ENCODE results near the gene MYO15B. TPM values are rescaled to one million over a fixed set of nuclear protein-coding genes. Genes with fewer than 3 reads are reported as not detected.

MYO15B gene
- polyA plus RNA-seq, 1 donor from 2014 or later, result 2.4 TPM

GRCh38 chr17:75628425-75628824 is 40.8 kb downstream of the MYO15B start:
- H3F3A ChIP-seq (ENCODE audit: insufficient read depth, low read length, poor library complexity, severe bottlenecking), result no peaks in the 10 kb centered on the region
- H3K9me2 ChIP-seq (ENCODE audit: insufficient read depth, low read length), result no peaks in the 10 kb centered on the region
- H3K4me3 ChIP-seq (ENCODE audit: low read length), result no peak overlapping the region
- no peak overlapping the region for H3K4me2 ChIP-seq (ENCODE audit: low read length)
- H4K20me1 ChIP-seq (ENCODE audit: insufficient read depth), result no peaks in the 10 kb centered on the region
- no peak overlapping the region for H3K27ac ChIP-seq (ENCODE audit: low read length)
- H3K79me2 ChIP-seq (replicated peaks; ENCODE audit: insufficient read depth, low read length), result no peaks in the 10 kb centered on the region
- H2AFZ ChIP-seq (ENCODE audit: low read depth, low read length), result no peak overlapping the region
- H3K9ac ChIP-seq (ENCODE audit: low read length), result no peak overlapping the region
- TF ChIP-seq SMC3 (conservative IDR thresholded peaks at IDR 0.05; ENCODE audit: poor library complexity), result no peak
- TF ChIP-seq POLR2AphosphoS5 (IDR thresholded peaks at IDR 0.05), result no peak
- no peak for TF ChIP-seq EZH2 (IDR thresholded peaks at IDR 0.05; ENCODE audit: borderline replicate concordance, insufficient read depth, low read length, poor library complexity, severe bottlenecking)
- no peaks in the 10 kb centered on the region for H3K36me3 ChIP-seq (ENCODE audit: insufficient read depth, low read length)
- no peaks in the 10 kb centered on the region for H3K27me3 ChIP-seq (ENCODE audit: insufficient read depth, low read depth, low read length)
- H3K9me3 ChIP-seq (ENCODE audit: low read length), result no peaks in the 10 kb centered on the region

DNA sequence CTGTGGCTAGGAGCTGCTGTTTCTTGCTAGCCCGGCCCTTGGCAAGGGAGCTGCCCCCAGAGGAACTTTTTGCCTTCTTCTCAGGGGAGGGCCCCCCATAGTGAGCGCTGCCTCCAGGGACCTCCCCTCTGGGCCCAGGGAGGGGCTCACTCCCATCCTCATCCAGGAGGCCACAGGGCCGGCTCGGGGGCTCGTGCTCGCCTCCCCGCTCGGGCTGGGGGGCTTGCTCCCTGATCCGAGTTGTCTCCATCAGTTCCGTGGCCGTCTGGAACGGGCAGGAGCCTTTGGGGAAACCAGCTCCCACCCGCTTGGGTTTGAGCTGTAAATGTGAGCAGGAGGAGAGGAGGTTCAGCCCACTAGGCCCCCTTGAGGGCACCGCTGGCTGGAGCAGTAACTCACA is 41.6 kb downstream of the MYO15B start:
- TF ChIP-seq POLR2AphosphoS5 (IDR thresholded peaks at IDR 0.05) (no peak), EP300 (conservative IDR thresholded peaks at IDR 0.05; ENCODE audit: poor library complexity, severe bottlenecking) (no peak), MXI1 (conservative IDR thresholded peaks at IDR 0.05; ENCODE audit: poor library complexity, severe bottlenecking) (no peak), REST (IDR thresholded peaks at IDR 0.05; ENCODE audit: borderline replicate concordance) (no peak), RAD21 (conservative IDR thresholded peaks at IDR 0.05) (no peak), SMC3 (conservative IDR thresholded peaks at IDR 0.05; ENCODE audit: poor library complexity) (no peak), TAF1 (IDR thresholded peaks at IDR 0.05; ENCODE audit: low read depth) (no peak), EZH2 (IDR thresholded peaks at IDR 0.05; ENCODE audit: borderline replicate concordance, insufficient read depth, low read length, poor library complexity, severe bottlenecking) (no peak)
- TF ChIP-seq, protein P1, sequence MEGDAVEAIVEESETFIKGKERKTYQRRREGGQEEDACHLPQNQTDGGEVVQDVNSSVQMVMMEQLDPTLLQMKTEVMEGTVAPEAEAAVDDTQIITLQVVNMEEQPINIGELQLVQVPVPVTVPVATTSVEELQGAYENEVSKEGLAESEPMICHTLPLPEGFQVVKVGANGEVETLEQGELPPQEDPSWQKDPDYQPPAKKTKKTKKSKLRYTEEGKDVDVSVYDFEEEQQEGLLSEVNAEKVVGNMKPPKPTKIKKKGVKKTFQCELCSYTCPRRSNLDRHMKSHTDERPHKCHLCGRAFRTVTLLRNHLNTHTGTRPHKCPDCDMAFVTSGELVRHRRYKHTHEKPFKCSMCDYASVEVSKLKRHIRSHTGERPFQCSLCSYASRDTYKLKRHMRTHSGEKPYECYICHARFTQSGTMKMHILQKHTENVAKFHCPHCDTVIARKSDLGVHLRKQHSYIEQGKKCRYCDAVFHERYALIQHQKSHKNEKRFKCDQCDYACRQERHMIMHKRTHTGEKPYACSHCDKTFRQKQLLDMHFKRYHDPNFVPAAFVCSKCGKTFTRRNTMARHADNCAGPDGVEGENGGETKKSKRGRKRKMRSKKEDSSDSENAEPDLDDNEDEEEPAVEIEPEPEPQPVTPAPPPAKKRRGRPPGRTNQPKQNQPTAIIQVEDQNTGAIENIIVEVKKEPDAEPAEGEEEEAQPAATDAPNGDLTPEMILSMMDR (IDR thresholded peaks at IDR 0.05; ENCODE audit: poor library complexity, severe bottlenecking), result no peak
- H3K4me2 ChIP-seq (ENCODE audit: low read length), result no peak overlapping the region
- H3K36me3 ChIP-seq (ENCODE audit: insufficient read depth, low read length), result no peaks in the 10 kb centered on the region
- no peaks in the 10 kb centered on the region for H3K9me2 ChIP-seq (ENCODE audit: insufficient read depth, low read length)
- no peaks in the 10 kb centered on the region for H3K9me3 ChIP-seq (ENCODE audit: low read length)
- H3K27ac ChIP-seq (ENCODE audit: low read length), result no peak overlapping the region
- no peaks in the 10 kb centered on the region for H3K79me2 ChIP-seq (replicated peaks; ENCODE audit: insufficient read depth, low read length)
- H3K9ac ChIP-seq (ENCODE audit: low read length), result no peak overlapping the region
- H3K4me3 ChIP-seq (ENCODE audit: low read length), result no peak overlapping the region
- H3K27me3 ChIP-seq (ENCODE audit: insufficient read depth, low read depth, low read length), result no peaks in the 10 kb centered on the region
- H3F3A ChIP-seq (ENCODE audit: insufficient read depth, low read length, poor library complexity, severe bottlenecking), result no peaks in the 10 kb centered on the region
- H4K20me1 ChIP-seq (ENCODE audit: insufficient read depth), result no peaks in the 10 kb centered on the region
- no peak overlapping the region for H2AFZ ChIP-seq (ENCODE audit: low read depth, low read length)
